Smooth muscle cell (in vitro differentiated cells): ENCODE data around the gene TPRN. TPM values are rescaled to one million over a fixed set of nuclear protein-coding genes. Genes with fewer than 3 reads are reported as not detected.

Experiments
- DNase-seq: peaks from one replicate; lab custom pipeline; 2025; ENCODE audit not compliant: unreplicated experiment; lab: John Stamatoyannopoulos, UW
- H2AFZ ChIP-seq: fragments of 200-600 bp; sonication (generic); 2 replicates; pipeline ENCODE4 v1.6.0; 2016; ENCODE audit warnings: antibody characterized with exemption, low read depth, mild to moderate bottlenecking
- H3F3A ChIP-seq: fragments of 200-600 bp; sonication (generic); 2 replicates; pipeline ENCODE4 v1.6.0; 2017; ENCODE audit warnings: antibody characterized with exemption, low read depth
- H3K27ac ChIP-seq: fragments of 200-600 bp; sonication (generic); 2 replicates; pipeline ENCODE4 v1.5.1; 2016; ENCODE audit warnings: low read depth, mild to moderate bottlenecking
- H3K27me3 ChIP-seq: fragments of 200-600 bp; sonication (generic); 2 replicates; pipeline ENCODE4 v1.6.1; 2016; ENCODE audit warnings: low read depth, mild to moderate bottlenecking
- H3K36me3 ChIP-seq: fragments of 200-600 bp; sonication (generic); 2 replicates; pipeline ENCODE4 v1.5.1; 2016; ENCODE audit warnings: low read depth
- H3K4me1 ChIP-seq: fragments of 200-600 bp; sonication (generic); 2 replicates; pipeline ENCODE4 v1.5.1; 2016; ENCODE audit warnings: low read depth
- H3K4me2 ChIP-seq: fragments of 200-600 bp; sonication (generic); 2 replicates; pipeline ENCODE4 v1.6.0; 2016; ENCODE audit warnings: mild to moderate bottlenecking
- H3K4me3 ChIP-seq: fragments of 200-600 bp; sonication (generic); 2 replicates; pipeline ENCODE4 v1.5.1; 2016; ENCODE audit warnings: mild to moderate bottlenecking
- H3K79me2 ChIP-seq: fragments of 200-600 bp; sonication (generic); 2 replicates; pipeline ENCODE4 v1.6.0; 2016; ENCODE audit warnings: low read depth, mild to moderate bottlenecking
- H3K9ac ChIP-seq: fragments of 200-600 bp; sonication (generic); 2 replicates; pipeline ENCODE4 v1.6.0; 2016; ENCODE audit warnings: low read depth
- H3K9me3 ChIP-seq: fragments of 200-600 bp; sonication (generic); replicated peaks from 2 replicates; pipeline ENCODE4 v1.5.1; 2016; ENCODE audit warnings: low read depth
- H4K20me1 ChIP-seq: fragments of 200-600 bp; sonication (generic); 2 replicates; pipeline ENCODE4 v1.6.0; 2016; ENCODE audit warnings: low read depth
- CTCF ChIP-seq: fragments of 200-600 bp; sonication (generic); IDR thresholded peaks from 2 replicates; pipeline ENCODE4 v1.5.1; 2017; ENCODE audit warnings: borderline replicate concordance, mild to moderate bottlenecking, antibody characterized with exemption; ENCODE audit not compliant: insufficient read depth, poor library complexity, severe bottlenecking
- WGBS: methylation state at CpG from one replicate; pipeline ENCODE4 v1.1.7; 2016; ENCODE audit warnings: low lambda C conversion rate; 5-methylcytosine and 5-hydroxymethylcytosine counted together
- polyA plus RNA-seq: library from polyadenylated mRNA; unstranded; fragments of >200 nt; fragmentation: Nextera tagmentation; extraction: Ambion mirVana; gene quantifications from 2 replicates; pipeline ENCODE4 v1.2.1, GENCODE V29; 2016
- total RNA-seq: library from RNA; depleted of rRNA; stranded (reverse); fragments of >200 nt; gene quantifications from 2 replicates; pipeline ENCODE4 v1.2.3, GENCODE V29; 2014

The TPRN gene
- total and polyA plus RNA-seq, 2 experiments from 2014 or later, result 4.0 to 19.0 TPM

- no peak for TF ChIP-seq CTCF
- no peak for DNase-seq
- Histone ChIP-seq H3K4me2 (no peak overlapping the region), H3K27me3 (no peaks in the 10 kb centered on the region), H3K36me3 (no peaks in the 10 kb centered on the region), H3K9me3 (no peaks in the 10 kb centered on the region), H3K4me3 (no peak overlapping the region), H3K9ac (no peak overlapping the region), H4K20me1 (peaks cover 67% of the 10 kb centered on the region), H3F3A (peaks cover 10% of the 10 kb centered on the region), H2AFZ (no peak overlapping the region), H3K27ac (no peak overlapping the region), H3K4me1 (peaks cover 15% of the 10 kb centered on the region), H3K79me2 (peaks cover 52% of the 10 kb centered on the region)
- 92% methylated on average over 15 of the region's 16 CpGs for WGBS
Observed at GRCh38 chr9:137194388-137194787, 6.2 kb downstream of the TPRN start.

- Histone ChIP-seq H3K27ac (no peak overlapping the region), H3K27me3 (no peaks in the 10 kb centered on the region), H3K36me3 (no peaks in the 10 kb centered on the region), H3K9me3 (no peaks in the 10 kb centered on the region), H3K9ac (no peak overlapping the region), H2AFZ (no peak overlapping the region), H3K79me2 (peaks cover 49% of the 10 kb centered on the region), H3K4me2 (no peak overlapping the region), H4K20me1 (peaks cover 63% of the 10 kb centered on the region), H3K4me3 (no peak overlapping the region), H3K4me1 (peaks cover 11% of the 10 kb centered on the region), H3F3A (peaks cover 12% of the 10 kb centered on the region)
- no peak for DNase-seq
- TF ChIP-seq CTCF, result no peak
- 92% methylated on average over 14 of the region's 14 CpGs for WGBS
Observed at GRCh38 chr9:137193771-137194170, 6.8 kb downstream of the TPRN start.

GRCh38 chr9:137192859-137193258 is 7.7 kb downstream of the TPRN start:
- Histone ChIP-seq H3F3A (peaks cover 12% of the 10 kb centered on the region), H3K4me2 (no peak overlapping the region), H3K36me3 (no peaks in the 10 kb centered on the region), H3K79me2 (peaks cover 45% of the 10 kb centered on the region), H3K27me3 (no peaks in the 10 kb centered on the region), H3K4me1 (peaks cover 9% of the 10 kb centered on the region), H3K9me3 (no peaks in the 10 kb centered on the region), H3K9ac (no peak overlapping the region), H3K4me3 (no peak overlapping the region), H4K20me1 (peaks cover 54% of the 10 kb centered on the region), H3K27ac (no peak overlapping the region), H2AFZ (no peak overlapping the region)
- no peak for DNase-seq
- 88% methylated on average over 2 of the region's 2 CpGs for WGBS
- TF ChIP-seq CTCF, result no peak

- no peak overlapping the region for H3K9ac ChIP-seq
- peaks cover 12% of the 10 kb centered on the region for H3F3A ChIP-seq
- peaks cover 49% of the 10 kb centered on the region for H4K20me1 ChIP-seq
Observed at GRCh38 chr9:137192448-137192780, 8.1 kb downstream of the TPRN start.

More at GRCh38 chr9:137192448-137192780, 8.1 kb downstream of the TPRN start:
- Histone ChIP-seq H3K27ac (no peak overlapping the region), H3K4me3 (no peak overlapping the region), H2AFZ (no peak overlapping the region), H3K79me2 (peaks cover 45% of the 10 kb centered on the region), H3K36me3 (no peaks in the 10 kb centered on the region), H3K4me2 (no peak overlapping the region), H3K27me3 (no peaks in the 10 kb centered on the region), H3K9me3 (no peaks in the 10 kb centered on the region), H3K4me1 (peaks cover 12% of the 10 kb centered on the region)
- TF ChIP-seq CTCF, result no peak
- no peak for DNase-seq
- 94% methylated on average over 10 of the region's 10 CpGs for WGBS
